Liver (tissue), 9 donors: ENCODE measurements around the gene GALNT9. TPM values are rescaled to one million over a fixed set of nuclear protein-coding genes. Genes with fewer than 3 reads are reported as not detected.
A peak's percentile ranks its signal among the peaks of the same experiment; 100 is the strongest.

Experiments used
- DNase-seq: peaks from one replicate; pipeline ENCODE4 v3.0.0-alpha.2; 2017; ENCODE audit warnings: low spot score
- H3K27ac ChIP-seq, 2 donors: one replicate each; pipeline ENCODE4 v1.7.0; 2013; ENCODE audit warnings: inconsistent platforms in 2 of 2, low read length in 2 of 2, control low read depth in 1 of 2, low read depth in 1 of 2, mild to moderate bottlenecking in 1 of 2
- H3K27me3 ChIP-seq, 4 donors: one replicate each; pipeline versions ENCODE4 v1.6.1 to v1.7.0; 2013; ENCODE audit warnings: low read length in 3 of 4, inconsistent platforms in 1 of 4, mild to moderate bottlenecking in 1 of 4, moderate library complexity in 1 of 4; ENCODE audit not compliant: control insufficient read depth in 4 of 4, insufficient read depth in 4 of 4
- H3K36me3 ChIP-seq, 4 donors: one replicate each; pipeline versions ENCODE4 v1.6.1 to v1.7.0; 2013; ENCODE audit warnings: low read length in 3 of 4, mild to moderate bottlenecking in 3 of 4, low read depth in 1 of 4, moderate library complexity in 1 of 4; ENCODE audit not compliant: control insufficient read depth in 4 of 4, insufficient read depth in 3 of 4
- H3K4me1 ChIP-seq, 4 donors: one replicate each; pipeline versions ENCODE4 v1.6.1 to v1.7.0; 2013; ENCODE audit warnings: low read length in 3 of 4, mild to moderate bottlenecking in 3 of 4, moderate library complexity in 1 of 4; ENCODE audit not compliant: control insufficient read depth in 4 of 4, insufficient read depth in 4 of 4
- H3K4me3 ChIP-seq, 3 donors: one replicate each; pipeline versions ENCODE4 v1.6.1 to v1.7.0; 2013; ENCODE audit warnings: low read length in 3 of 3, control low read depth in 1 of 3, low read depth in 1 of 3, mild to moderate bottlenecking in 1 of 3
- H3K9ac ChIP-seq, 2 donors: one replicate each; pipeline ENCODE4 v1.7.0; 2013; ENCODE audit warnings: low read length in 2 of 2, mild to moderate bottlenecking in 2 of 2, moderate library complexity in 2 of 2, control low read depth in 1 of 2, low read depth in 1 of 2
- H3K9me3 ChIP-seq, 4 donors: one replicate each; pipeline versions ENCODE4 v1.6.1 to v1.7.0; 2013; ENCODE audit warnings: low read length in 3 of 4; ENCODE audit not compliant: control insufficient read depth in 4 of 4
- ATF3 ChIP-seq: IDR thresholded peaks from 2 replicates; pipeline ENCODE4 v1.6.1; 2016; ENCODE audit warnings: antibody characterized with exemption
- CTCF ChIP-seq: fragments of 150-350 bp; IDR thresholded peaks from 2 replicates; pipeline ENCODE4 v1.5.1; 2017; ENCODE audit warnings: improper control_type of control experiment, low read depth, low read length; ENCODE audit not compliant: missing input control
- EGR1 ChIP-seq, 2 donors: IDR thresholded peaks; 2 replicates each; pipeline ENCODE4 v1.6.1; 2016 to 2018; ENCODE audit warnings: antibody characterized with exemption in 2 of 2, low read depth in 2 of 2
- FOXA1 ChIP-seq: IDR thresholded peaks from 2 replicates; pipeline ENCODE4 v1.6.1; 2016; ENCODE audit warnings: antibody characterized with exemption
- FOXA2 ChIP-seq: IDR thresholded peaks from 2 replicates; pipeline ENCODE4 v1.6.1; 2016; ENCODE audit warnings: antibody characterized with exemption
- GABPA ChIP-seq, 2 donors: IDR thresholded peaks in 1 of 2; conservative IDR thresholded peaks in 1 of 2; 2 replicates each; pipeline ENCODE4 v1.6.1; 2016; ENCODE audit warnings: antibody characterized with exemption in 2 of 2, mild to moderate bottlenecking in 1 of 2, moderate library complexity in 1 of 2
- HNF4A ChIP-seq, 2 donors: conservative IDR thresholded peaks; 2 replicates each; pipeline ENCODE4 v1.6.1; 2016; ENCODE audit warnings: antibody characterized with exemption in 2 of 2, mild to moderate bottlenecking in 2 of 2
- HNF4G ChIP-seq: IDR thresholded peaks from 2 replicates; pipeline ENCODE4 v1.6.1; 2016; ENCODE audit warnings: antibody characterized with exemption
- JUND ChIP-seq, 2 donors: IDR thresholded peaks; 2 replicates each; pipeline ENCODE4 v1.6.1; 2016; ENCODE audit warnings: antibody characterized with exemption in 2 of 2
- MAX ChIP-seq: IDR thresholded peaks from 2 replicates; pipeline ENCODE4 v1.6.1; 2016; ENCODE audit warnings: antibody characterized with exemption
- NR2F2 ChIP-seq: IDR thresholded peaks from 2 replicates; pipeline ENCODE4 v1.6.1; 2016; ENCODE audit warnings: antibody characterized with exemption
- RAD21 ChIP-seq, 2 donors: IDR thresholded peaks; 2 replicates each; pipeline ENCODE4 v1.6.1; 2016; ENCODE audit warnings: antibody characterized with exemption in 2 of 2, mild to moderate bottlenecking in 2 of 2
- REST ChIP-seq: IDR thresholded peaks from 2 replicates; pipeline ENCODE4 v1.6.1; 2016; ENCODE audit warnings: antibody characterized with exemption, mild to moderate bottlenecking
- RXRA ChIP-seq, 2 donors: IDR thresholded peaks; 2 replicates each; pipeline ENCODE4 v1.6.1; 2017 to 2018; ENCODE audit warnings: antibody characterized with exemption in 2 of 2, mild to moderate bottlenecking in 1 of 2
- SP1 ChIP-seq: IDR thresholded peaks from 2 replicates; pipeline ENCODE4 v1.6.1; 2018; ENCODE audit warnings: antibody characterized with exemption, mild to moderate bottlenecking
- TAF1 ChIP-seq: conservative IDR thresholded peaks from 2 replicates; pipeline ENCODE4 v1.6.1; 2016; ENCODE audit warnings: antibody characterized with exemption, mild to moderate bottlenecking
- YY1 ChIP-seq: IDR thresholded peaks from 2 replicates; pipeline ENCODE4 v1.6.1; 2016; ENCODE audit warnings: antibody characterized with exemption, mild to moderate bottlenecking
- ZBTB33 ChIP-seq: IDR thresholded peaks from 2 replicates; pipeline ENCODE4 v1.6.1; 2016; ENCODE audit warnings: antibody characterized with exemption
- WGBS: extraction: QIAGEN DNeasy Blood & Tissue Kit; methylation state at CpG from one replicate; pipeline ENCODE4 v1.1.7; 2013; 5-methylcytosine and 5-hydroxymethylcytosine counted together
- polyA plus RNA-seq, 2 donors: library from polyadenylated mRNA; stranded (reverse) in 1 of 2; unstranded in 1 of 2; fragments of 200-250 nt in 1 of 2; fragments of >200 nt in 1 of 2; fragmentation: Nextera tagmentation in 1 of 2; extraction: Ambion mirVana in 1 of 2; gene quantifications; one replicate each; pipeline versions ENCODE4 v1.2.1 to v1.2.3, GENCODE V29; 2013 to 2015
- total RNA-seq, 2 donors: library from RNA; depleted of rRNA; stranded (reverse); fragments of >200 nt; gene quantifications; one replicate each; pipeline ENCODE4 v1.2.3, GENCODE V29; 2014
- donor health status: healthy.
- donor health status: healthy.
- donor health status: healthy.
- donor health status: healthy.
- donor health status: healthy.

The GALNT9 gene
- total and polyA plus RNA-seq, 4 donors = 0.05 to 0.25 (median 0.09) TPM; not detected in 1

DNA sequence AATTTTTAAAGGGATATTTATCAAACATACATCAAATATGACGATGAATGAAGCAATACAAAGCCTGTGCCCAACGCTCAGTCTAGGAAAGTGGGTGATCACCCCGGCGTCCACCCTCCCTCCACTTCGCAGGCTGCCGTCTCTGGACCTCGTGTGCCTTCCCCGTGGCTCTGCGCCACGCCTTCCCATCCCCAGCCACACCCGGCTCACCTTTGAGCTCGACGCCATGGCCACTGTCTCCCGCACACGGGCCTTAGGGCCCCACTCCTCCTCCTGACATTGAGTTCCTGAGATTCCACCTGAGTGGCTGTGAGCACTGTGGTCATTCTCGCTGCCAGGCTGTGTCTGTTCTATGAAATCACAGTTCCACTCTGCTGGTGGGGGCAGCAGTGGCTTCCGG, 56.7 kb downstream of the GALNT9 start:
- no peak overlapping the region for H3K4me3 ChIP-seq
- no peak for DNase-seq
- WGBS = 79% methylated on average over 17 of the region's 17 CpGs
- TF ChIP-seq YY1 = no peak
- peaks cover 0 to 10% (median 1%) of the 10 kb centered on the region in 4 donors for H3K4me1 ChIP-seq
- H3K9ac ChIP-seq = no peak overlapping the region
- H3K27me3 ChIP-seq = no peaks in the 10 kb centered on the region
- no peaks in the 10 kb centered on the region for H3K36me3 ChIP-seq
- H3K9me3 ChIP-seq = no peaks in the 10 kb centered on the region
- no peak overlapping the region for H3K27ac ChIP-seq

- Histone ChIP-seq H3K36me3 (no peaks in the 10 kb centered on the region), H3K9ac (no peak overlapping the region), H3K4me1 (peaks cover 0 to 10% (median 1%) of the 10 kb centered on the region in 4 donors), H3K27ac (no peak overlapping the region), H3K27me3 (no peaks in the 10 kb centered on the region), H3K4me3 (no peak overlapping the region), H3K9me3 (no peaks in the 10 kb centered on the region)
- 68% methylated on average over 23 of the region's 23 CpGs for WGBS
- TF ChIP-seq HNF4G (no peak), RAD21 (IDR thresholded peaks at IDR 0.05) (no peak), TAF1 (no peak), FOXA2 (no peak), ATF3 (no peak), HNF4A (conservative IDR thresholded peaks at IDR 0.05) (peak in 1 of 2 donors; percentile 59), GABPA (IDR thresholded peaks at IDR 0.05 in 1 of 2, conservative IDR thresholded peaks at IDR 0.05 in 1 of 2) (no peak)
- DNase-seq = no peak
These were observed 57.7 kb downstream of the GALNT9 start for GRCh38 chr12:132271755-132272092.

- no peak for DNase-seq
- Histone ChIP-seq H3K36me3 (no peaks in the 10 kb centered on the region), H3K4me3 (no peak overlapping the region), H3K27me3 (no peaks in the 10 kb centered on the region), H3K4me1 (peaks cover 0 to 10% (median 1%) of the 10 kb centered on the region in 4 donors), H3K9me3 (no peaks in the 10 kb centered on the region), H3K27ac (no peak overlapping the region), H3K9ac (no peak overlapping the region)
- TF ChIP-seq RAD21 (IDR thresholded peaks at IDR 0.05) (no peak), GABPA (IDR thresholded peaks at IDR 0.05 in 1 of 2, conservative IDR thresholded peaks at IDR 0.05 in 1 of 2) (no peak), EGR1 (IDR thresholded peaks at IDR 0.05; ENCODE audit: low read depth in 2 of 2) (no peak), TAF1 (no peak), FOXA1 (no peak), REST (no peak), SP1 (no peak), MAX (no peak), HNF4G (no peak), ZBTB33 (no peak), RXRA (IDR thresholded peaks at IDR 0.05) (no peak), YY1 (no peak), ATF3 (no peak), HNF4A (conservative IDR thresholded peaks at IDR 0.05) (no peak), CTCF (no peak), JUND (IDR thresholded peaks at IDR 0.05) (no peak), NR2F2 (no peak)
- 73% methylated on average over 41 of the region's 41 CpGs for WGBS
These were observed 58.2 kb downstream of the GALNT9 start for GRCh38 chr12:132270969-132271754.
